Measurements from ENCODE around the gene FGGY. TPM values are rescaled to one million over a fixed set of nuclear protein-coding genes. Genes with fewer than 3 reads are reported as not detected.

FGGY gene
- total and polyA plus RNA-seq, 4 donors: 16.0 to 67.0 (median 43.4) TPM

DNA sequence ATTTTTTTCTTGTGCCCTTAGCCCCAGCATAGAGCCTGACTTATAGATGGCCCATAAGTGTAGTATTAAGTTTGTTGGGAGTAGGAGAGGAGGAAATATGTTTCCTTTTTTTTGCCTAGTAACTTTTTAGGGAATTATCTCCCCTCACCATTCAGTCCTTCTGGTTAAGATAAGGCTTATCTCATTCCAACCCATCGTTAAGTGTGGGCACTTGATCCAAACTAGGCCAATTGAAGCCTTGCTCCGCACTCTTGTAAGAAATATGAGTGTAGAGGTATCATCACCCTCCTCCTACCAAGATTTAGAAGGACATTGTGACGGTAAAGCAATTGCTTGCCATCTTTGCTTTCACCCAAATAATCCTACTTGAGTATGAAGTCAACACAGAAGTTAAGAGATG is 8.8 kb upstream of the FGGY start:
- H3K4me3 ChIP-seq (ENCODE audit: low read depth in 1 of 3, low read length in 3 of 3): no peak overlapping the region
- no peak for DNase-seq (ENCODE audit: low spot score)
- H3K9me3 ChIP-seq (ENCODE audit: control insufficient read depth in 4 of 4, low read length in 3 of 4): no peaks in the 10 kb centered on the region
- no peak overlapping the region for H3K27ac ChIP-seq (ENCODE audit: low read depth in 1 of 2, low read length in 2 of 2)
- H3K9ac ChIP-seq (ENCODE audit: low read depth in 1 of 2, low read length in 2 of 2): no peak overlapping the region
- peaks cover 0 to 8% (median 3%) of the 10 kb centered on the region in 4 donors for H3K4me1 ChIP-seq (ENCODE audit: control insufficient read depth in 4 of 4, insufficient read depth in 4 of 4, low read length in 3 of 4)
- WGBS: 95% methylated on average over 3 of the region's 3 CpGs
- TF ChIP-seq HNF4G (IDR thresholded peaks at IDR 0.05) (no peak), TAF1 (conservative IDR thresholded peaks at IDR 0.05) (no peak), GABPA (IDR thresholded peaks at IDR 0.05 in 1 of 2, conservative IDR thresholded peaks at IDR 0.05 in 1 of 2) (no peak), SP1 (IDR thresholded peaks at IDR 0.05) (no peak), JUND (IDR thresholded peaks at IDR 0.05) (no peak), RXRA (IDR thresholded peaks at IDR 0.05) (no peak), MAX (IDR thresholded peaks at IDR 0.05) (no peak), CTCF (IDR thresholded peaks at IDR 0.05; ENCODE audit: low read depth, low read length, missing input control) (no peak), FOXA1 (IDR thresholded peaks at IDR 0.05) (no peak), YY1 (IDR thresholded peaks at IDR 0.05) (no peak), RAD21 (IDR thresholded peaks at IDR 0.05) (no peak), EGR1 (IDR thresholded peaks at IDR 0.05; ENCODE audit: low read depth in 2 of 2) (no peak), HNF4A (conservative IDR thresholded peaks at IDR 0.05) (no peak), FOXA2 (IDR thresholded peaks at IDR 0.05) (no peak), REST (IDR thresholded peaks at IDR 0.05) (no peak), NR2F2 (IDR thresholded peaks at IDR 0.05) (no peak), ATF3 (IDR thresholded peaks at IDR 0.05) (no peak)
- TF ChIP-seq, protein P1, sequence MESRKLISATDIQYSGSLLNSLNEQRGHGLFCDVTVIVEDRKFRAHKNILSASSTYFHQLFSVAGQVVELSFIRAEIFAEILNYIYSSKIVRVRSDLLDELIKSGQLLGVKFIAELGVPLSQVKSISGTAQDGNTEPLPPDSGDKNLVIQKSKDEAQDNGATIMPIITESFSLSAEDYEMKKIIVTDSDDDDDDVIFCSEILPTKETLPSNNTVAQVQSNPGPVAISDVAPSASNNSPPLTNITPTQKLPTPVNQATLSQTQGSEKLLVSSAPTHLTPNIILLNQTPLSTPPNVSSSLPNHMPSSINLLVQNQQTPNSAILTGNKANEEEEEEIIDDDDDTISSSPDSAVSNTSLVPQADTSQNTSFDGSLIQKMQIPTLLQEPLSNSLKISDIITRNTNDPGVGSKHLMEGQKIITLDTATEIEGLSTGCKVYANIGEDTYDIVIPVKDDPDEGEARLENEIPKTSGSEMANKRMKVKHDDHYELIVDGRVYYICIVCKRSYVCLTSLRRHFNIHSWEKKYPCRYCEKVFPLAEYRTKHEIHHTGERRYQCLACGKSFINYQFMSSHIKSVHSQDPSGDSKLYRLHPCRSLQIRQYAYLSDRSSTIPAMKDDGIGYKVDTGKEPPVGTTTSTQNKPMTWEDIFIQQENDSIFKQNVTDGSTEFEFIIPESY (IDR thresholded peaks at IDR 0.05): no peak
- no peaks in the 10 kb centered on the region for H3K36me3 ChIP-seq (ENCODE audit: control insufficient read depth in 4 of 4, insufficient read depth in 3 of 4, low read depth in 1 of 4, low read length in 3 of 4)
- H3K27me3 ChIP-seq (ENCODE audit: control insufficient read depth in 4 of 4, insufficient read depth in 4 of 4, low read length in 3 of 4): no peaks in the 10 kb centered on the region

Data from liver (tissue), 9 donors.